LoVo (cell line): ENCODE results near the gene ARHGAP15.

Source experiments
- DNase-seq: peaks from one replicate; pipeline ENCODE4 v3.0.0-alpha.2; 2016; ENCODE audit warnings: low spot score

The ARHGAP15 gene

GRCh38 chr2:143144813-143145455 lies 15.7 kb downstream of the ARHGAP15 start:
- no peak for DNase-seq

GRCh38 chr2:143146366-143146765 lies 17.1 kb downstream of the ARHGAP15 start:
- no peak for DNase-seq

GRCh38 chr2:143146815-143147530 lies 17.8 kb downstream of the ARHGAP15 start:
- no peak for DNase-seq

GRCh38 chr2:143148011-143148410 lies 18.8 kb downstream of the ARHGAP15 start:
- no peak for DNase-seq

GRCh38 chr2:143148757-143149156 lies 19.5 kb downstream of the ARHGAP15 start:
- no peak for DNase-seq

- no peak for DNase-seq
Observed at GRCh38 chr2:143150287-143150686, 21.1 kb downstream of the ARHGAP15 start.

- DNase-seq: no peak
Observed at GRCh38 chr2:143151111-143151752, 22.0 kb downstream of the ARHGAP15 start.

GRCh38 chr2:143152219-143152618 lies 23.0 kb downstream of the ARHGAP15 start:
- no peak for DNase-seq

GRCh38 chr2:143152637-143153036 lies 23.4 kb downstream of the ARHGAP15 start:
- DNase-seq: no peak

- no peak for DNase-seq
Observed at GRCh38 chr2:143155661-143156060, 26.4 kb downstream of the ARHGAP15 start.

GRCh38 chr2:143157001-143157400 lies 27.8 kb downstream of the ARHGAP15 start:
- DNase-seq: no peak

GRCh38 chr2:143157418-143157817 lies 28.2 kb downstream of the ARHGAP15 start:
- DNase-seq: no peak

- DNase-seq: no peak
Observed at GRCh38 chr2:143158098-143158497, 28.9 kb downstream of the ARHGAP15 start.

GRCh38 chr2:143158551-143159485 lies 29.6 kb downstream of the ARHGAP15 start:
- no peak for DNase-seq

- DNase-seq: no peak
Observed at GRCh38 chr2:143159486-143159840, 30.2 kb downstream of the ARHGAP15 start.

GRCh38 chr2:143160732-143161707 lies 31.8 kb downstream of the ARHGAP15 start:
- DNase-seq: no peak

- DNase-seq: peak; percentile 41
Observed at GRCh38 chr2:143162123-143162837, 33.1 kb downstream of the ARHGAP15 start.

- no peak for DNase-seq
Observed at GRCh38 chr2:143162997-143163396, 33.8 kb downstream of the ARHGAP15 start.

- no peak for DNase-seq
Observed at GRCh38 chr2:143163499-143163898, 34.3 kb downstream of the ARHGAP15 start.

GRCh38 chr2:143165291-143165690 lies 36.1 kb downstream of the ARHGAP15 start:
- no peak for DNase-seq
